Type B pancreatic cell (in vitro differentiated cells): ENCODE data around the gene FLCN. TPM values are rescaled to one million over a fixed set of nuclear protein-coding genes. Genes with fewer than 3 reads are reported as not detected.
"Not testable (repeated sequence)": the region's sequence is repeated elsewhere in the genome, so short reads cannot be mapped to it uniquely, and the experiment has no call there.

Source experiments
- DNase-seq: peaks from one replicate; pipeline ENCODE4 v3.0.0; 2021; ENCODE audit warnings: mixed read lengths; ENCODE audit not compliant: unreplicated experiment; ENCODE audit errors: extremely low spot score
- H3K27ac Mint-ChIP-seq: 2 replicates; pipeline ENCODE4 v1.8.0; 2021; ENCODE audit warnings: mild to moderate bottlenecking, mixed read lengths
- H3K27me3 Mint-ChIP-seq: 2 replicates; pipeline ENCODE4 v1.8.0; 2021; ENCODE audit warnings: mixed read lengths
- H3K36me3 Mint-ChIP-seq: 2 replicates; pipeline ENCODE4 v1.8.0; 2021; ENCODE audit warnings: mixed read lengths
- H3K4me1 Mint-ChIP-seq: one replicate; pipeline ENCODE4 v1.8.0; 2021; ENCODE audit warnings: mixed read lengths; ENCODE audit not compliant: unreplicated experiment
- H3K4me3 Mint-ChIP-seq: 2 replicates; pipeline ENCODE4 v1.8.0; 2021; ENCODE audit warnings: mild to moderate bottlenecking, mixed read lengths
- H3K9me3 Mint-ChIP-seq: 2 replicates; pipeline ENCODE4 v1.8.0; 2021; ENCODE audit warnings: mixed read lengths
- CTCF ChIP-seq: fragments of 200-600 bp; sonication (generic); conservative IDR thresholded peaks from 2 replicates; pipeline ENCODE4 v1.5.0; 2021; ENCODE audit warnings: antibody characterized with exemption, mild to moderate bottlenecking
- total RNA-seq: library from RNA; stranded (reverse); gene quantifications from 2 replicates; pipeline ENCODE4 v1.2.1, GENCODE V29; 2021; ENCODE audit warnings: low replicate concordance

FLCN gene
- total RNA-seq, 1 donor from 2014 or later: 55.8 TPM

GRCh38 chr17:17201907-17202306 lies 35.1 kb downstream of the FLCN start:
- no peaks in the 10 kb centered on the region for H3K9me3 Mint-ChIP-seq

GRCh38 chr17:17201271-17201670 lies 35.7 kb downstream of the FLCN start:
- Mint-ChIP-seq H3K4me3 (no peak overlapping the region), H3K4me1 (peaks cover 15% of the 10 kb centered on the region), H3K9me3 (no peaks in the 10 kb centered on the region), H3K27me3 (no peaks in the 10 kb centered on the region), H3K27ac (no peak overlapping the region), H3K36me3 (no peaks in the 10 kb centered on the region)
- TF ChIP-seq CTCF: no peak
- DNase-seq: no peak

More at GRCh38 chr17:17201907-17202306, 35.1 kb downstream of the FLCN start:
- no peak for TF ChIP-seq CTCF
- H3K4me3 Mint-ChIP-seq: no peak overlapping the region
- H3K36me3 Mint-ChIP-seq: no peaks in the 10 kb centered on the region
- DNase-seq: no peak
- peaks cover 15% of the 10 kb centered on the region for H3K4me1 Mint-ChIP-seq
- no peaks in the 10 kb centered on the region for H3K27me3 Mint-ChIP-seq
- H3K27ac Mint-ChIP-seq: no peak overlapping the region

- no peak for DNase-seq
- no peak overlapping the region for H3K27ac Mint-ChIP-seq
- peaks cover 15% of the 10 kb centered on the region for H3K4me1 Mint-ChIP-seq
- TF ChIP-seq CTCF: no peak
- H3K4me3 Mint-ChIP-seq: no peak overlapping the region
- H3K36me3 Mint-ChIP-seq: no peaks in the 10 kb centered on the region
- H3K9me3 Mint-ChIP-seq: no peaks in the 10 kb centered on the region
- H3K27me3 Mint-ChIP-seq: no peaks in the 10 kb centered on the region
These were observed 36.1 kb downstream of the FLCN start for GRCh38 chr17:17200831-17201230.

- Mint-ChIP-seq H3K9me3 (no peaks in the 10 kb centered on the region), H3K4me3 (no peak overlapping the region), H3K27me3 (no peaks in the 10 kb centered on the region), H3K27ac (no peak overlapping the region), H3K4me1 (peaks cover 15% of the 10 kb centered on the region), H3K36me3 (no peaks in the 10 kb centered on the region)
- DNase-seq: no peak
- TF ChIP-seq CTCF: no peak
These were observed 36.7 kb downstream of the FLCN start for GRCh38 chr17:17200311-17200710.

GRCh38 chr17:17198281-17198680 lies 38.7 kb downstream of the FLCN start:
- Mint-ChIP-seq H3K4me1 (peaks cover 15% of the 10 kb centered on the region), H3K4me3 (no peak overlapping the region), H3K36me3 (no peaks in the 10 kb centered on the region), H3K27ac (peak overlapping the region; percentile 16), H3K27me3 (no peaks in the 10 kb centered on the region), H3K9me3 (no peaks in the 10 kb centered on the region)
- DNase-seq: no peak
- no peak for TF ChIP-seq CTCF

GRCh38 chr17:17196776-17197175 lies 40.2 kb downstream of the FLCN start:
- Mint-ChIP-seq H3K4me1 (peaks cover 15% of the 10 kb centered on the region), H3K27me3 (no peaks in the 10 kb centered on the region), H3K36me3 (no peaks in the 10 kb centered on the region), H3K27ac (no peak overlapping the region), H3K9me3 (no peaks in the 10 kb centered on the region), H3K4me3 (no peak overlapping the region)
- TF ChIP-seq CTCF: no peak
- no peak for DNase-seq

- H3K27ac Mint-ChIP-seq, H3K27me3 Mint-ChIP-seq, H3K4me3 Mint-ChIP-seq, DNase-seq, H3K9me3 Mint-ChIP-seq, H3K36me3 Mint-ChIP-seq: not testable (repeated sequence)
- H3K4me1 Mint-ChIP-seq: peaks cover 13% of the 10 kb centered on the region
These were observed 41.5 kb downstream of the FLCN start for GRCh38 chr17:17195466-17195865.
